HepG2 (cell line): ENCODE results near the gene CHD9. TPM values are rescaled to one million over a fixed set of nuclear protein-coding genes. Genes with fewer than 3 reads are reported as not detected.

Experiments used
- ATAC-seq: fragments of 200-7000 bp; cut with Tn5 transposase; 3 replicates; pipeline ENCODE4 v1.9.1; 2020; ENCODE audit warnings: mild to moderate bottlenecking, moderate library complexity
- BruUV-seq: library from RNA; stranded (reverse); fragments of 400-500 nt; replicated peaks from 2 replicates; lab custom pipeline; 2021; lab: Mats Ljungman, UMichigan
- CTCF ChIA-PET: fragments of 300-600 bp; formaldehyde crosslinking; extraction: SDS; loops from one replicate; lab custom pipeline; 2021; ENCODE audit warnings: low total read pairs, inconsistent platforms, low intra/inter-chr PET ratio; lab: Yijun Ruan, JAX
- POLR2A ChIA-PET: fragments of 350-600 bp; sonication (Branson Sonifier 250); formaldehyde crosslinking; loops from one replicate; lab custom pipeline; 2020; ENCODE audit warnings: antibody characterized with exemption, inconsistent platforms; lab: Yijun Ruan, JAX
- DNase-seq: peaks from one replicate; pipeline ENCODE4 v3.0.0-alpha.2; 2015; ENCODE audit warnings: low spot score
- FAIRE-seq: peaks from 3 replicates; lab custom pipeline; 2011; peaks lifted over from hg19 to GRCh38; lab: Jason Lieb, UNC
- H2AFZ ChIP-seq: one replicate; pipeline ENCODE4 v1.6.1; 2011; ENCODE audit warnings: low read length, inconsistent platforms
- H3K27ac ChIP-seq: fragments of 300-600 bp; 3 replicates; pipeline ENCODE4 v1.8.0; 2011; ENCODE audit warnings: mixed run types, mild to moderate bottlenecking, mixed read lengths, low read length, inconsistent platforms; ENCODE audit not compliant: insufficient read depth; ENCODE audit errors: extremely low read length
- H3K27me3 ChIP-seq, 2 experiments: fragments of 200-600 bp in 1 of 2; 2 replicates in 1 of 2; 3 replicates in 1 of 2; pipeline versions ENCODE4 v1.6.0 to v1.8.0; 2011; ENCODE audit warnings: low read length in 2 of 2, mild to moderate bottlenecking in 2 of 2, moderate library complexity in 2 of 2, inconsistent platforms in 1 of 2; ENCODE audit not compliant: insufficient read depth in 2 of 2, control insufficient read depth in 1 of 2
- H3K36me3 ChIP-seq, 2 experiments: fragments of 200-600 bp in 1 of 2; replicated peaks in 1 of 2; 2 replicates in 1 of 2; 3 replicates in 1 of 2; pipeline versions ENCODE4 v1.5.1 to v1.8.0; 2011; ENCODE audit warnings: low read length in 2 of 2, inconsistent platforms in 1 of 2; ENCODE audit not compliant: insufficient read depth in 2 of 2, control insufficient read depth in 1 of 2
- H3K4me1 ChIP-seq: 2 replicates; pipeline ENCODE4 v1.5.1; 2012; ENCODE audit warnings: low read length, inconsistent platforms; ENCODE audit not compliant: insufficient read depth
- H3K4me2 ChIP-seq: 2 replicates; pipeline ENCODE4 v1.6.0; 2011; ENCODE audit warnings: low read depth, low read length, inconsistent platforms
- H3K4me3 ChIP-seq, 3 experiments: fragments of 200-600 bp in 1 of 3; sonication (generic), shearing (Covaris generic) in 1 of 3; replicated peaks in 1 of 3; 2 replicates each; pipeline ENCODE4 v1.5.1; 2011 to 2016; ENCODE audit warnings: low read length in 3 of 3, inconsistent platforms in 2 of 3, low read depth in 2 of 3, mild to moderate bottlenecking in 2 of 3, control low read depth in 1 of 3, mixed read lengths in 1 of 3; ENCODE audit not compliant: insufficient read depth in 1 of 3
- H3K79me2 ChIP-seq: one replicate; pipeline ENCODE4 v1.6.1; 2011; ENCODE audit warnings: low read length, inconsistent platforms; ENCODE audit not compliant: insufficient read depth
- H3K9ac ChIP-seq: 2 replicates; pipeline ENCODE4 v1.6.0; 2011; ENCODE audit warnings: mild to moderate bottlenecking, low read depth, low read length, inconsistent platforms; ENCODE audit not compliant: insufficient read depth
- H3K9me3 ChIP-seq: 2 replicates; pipeline ENCODE4 v1.5.1; 2012; ENCODE audit warnings: mild to moderate bottlenecking, low read length
- H4K20me1 ChIP-seq: 2 replicates; pipeline ENCODE4 v1.6.0; 2011; ENCODE audit warnings: inconsistent platforms, mild to moderate bottlenecking, low read length, moderate library complexity; ENCODE audit not compliant: insufficient read depth
- ATAD3A ChIP-seq: sonication (generic); formaldehyde crosslinking; IDR thresholded peaks from 2 replicates; pipeline ENCODE4 v1.4.0; 2020; ENCODE audit warnings: missing genetic modification reagents
- CBFB ChIP-seq: sonication (generic); formaldehyde crosslinking; IDR thresholded peaks from 2 replicates; pipeline ENCODE4 v1.4.0; 2020; ENCODE audit warnings: missing genetic modification reagents
- CC2D1A ChIP-seq: sonication (generic); formaldehyde crosslinking; IDR thresholded peaks from 2 replicates; pipeline ENCODE4 v1.8.1; 2023; ENCODE audit warnings: mild to moderate bottlenecking, missing genetic modification reagents
- HNF4A ChIP-seq: sonication (generic); formaldehyde crosslinking; IDR thresholded peaks from 2 replicates; pipeline ENCODE4 v1.4.0; 2020; ENCODE audit warnings: missing genetic modification reagents
- IKZF1 ChIP-seq: fragments of 450-650 bp; IDR thresholded peaks from 2 replicates; pipeline ENCODE4 v1.7.1; 2016
- MNT ChIP-seq: fragments of 450-650 bp; IDR thresholded peaks from 2 replicates; pipeline ENCODE4 v1.6.1; 2016
- NFKB2 ChIP-seq: sonication (generic); formaldehyde crosslinking; IDR thresholded peaks from 2 replicates; pipeline ENCODE4 v1.4.0; 2020; ENCODE audit warnings: missing genetic modification reagents, borderline replicate concordance
- NR2F2 ChIP-seq: IDR thresholded peaks from 2 replicates; pipeline ENCODE4 v1.6.1; 2012; ENCODE audit warnings: low read depth, inconsistent platforms, borderline replicate concordance
- PAWR ChIP-seq: sonication (generic); formaldehyde crosslinking; IDR thresholded peaks from 2 replicates; pipeline ENCODE4 v1.4.0; 2020; ENCODE audit warnings: missing genetic modification reagents, mild to moderate bottlenecking, borderline replicate concordance
- SALL2 ChIP-seq: sonication (generic); formaldehyde crosslinking; IDR thresholded peaks from 2 replicates; pipeline ENCODE4 v1.8.1; 2023; ENCODE audit warnings: mild to moderate bottlenecking, missing genetic modification reagents, inconsistent platforms
- SMC3 ChIP-seq: IDR thresholded peaks from 2 replicates; pipeline ENCODE4 v1.6.1; 2011; ENCODE audit warnings: low read length, improper control_type of control experiment
- STAG1 ChIP-seq: sonication (generic); formaldehyde crosslinking; IDR thresholded peaks from 2 replicates; pipeline ENCODE4 v1.4.0; 2020; ENCODE audit warnings: missing genetic modification reagents
- YEATS2 ChIP-seq: sonication (generic); formaldehyde crosslinking; IDR thresholded peaks from 2 replicates; pipeline ENCODE4 v1.4.0; 2020; ENCODE audit warnings: missing genetic modification reagents, borderline replicate concordance
- ZC3H13 ChIP-seq: sonication (generic); formaldehyde crosslinking; IDR thresholded peaks from 2 replicates; pipeline ENCODE4 v1.8.1; 2023; ENCODE audit warnings: mild to moderate bottlenecking, missing genetic modification reagents, moderate library complexity
- ZHX1 ChIP-seq: sonication (generic); formaldehyde crosslinking; IDR thresholded peaks from 2 replicates; pipeline ENCODE4 v1.8.1; 2022; ENCODE audit warnings: low read depth, mild to moderate bottlenecking, missing genetic modification reagents
- WGBS: methylation state at CpG from one replicate; pipeline ENCODE4 v1.1.6; 2017; ENCODE audit warnings: low lambda C conversion rate; 5-methylcytosine and 5-hydroxymethylcytosine counted together
- in situ Hi-C: cut with HindIII; loops from 2 replicates; pipeline ENCODE4 v1.10.0; 2017; ENCODE audit warnings: low pct_unique_long_range_greater_than_20kb; ENCODE audit not compliant: extremely low pct_ligation_motif_present
- intact Hi-C: fragments of 100-400 bp; cut with micrococcal nuclease; formaldehyde crosslinking; loops from one replicate; pipeline ENCODE4 v1.10.0; 2022; ENCODE audit not compliant: unreplicated experiment
- polyA plus RNA-seq, 8 experiments: library from polyadenylated mRNA; depleted of rRNA in 3 of 8; stranded (reverse) in 7 of 8; unstranded in 1 of 8; fragments of >200 nt; fragmentation: Illumina TruSeq in 4 of 8; extraction: Trizol in 4 of 8; gene quantifications; 2 replicates each; pipeline versions ENCODE4 v1.2.1 to v1.2.3, GENCODE V29; 2011 to 2016; ENCODE audit warnings: low read depth in 4 of 8, missing spikeins in 1 of 8, mixed read lengths in 1 of 8; ENCODE audit not compliant: insufficient read depth in 1 of 8
- total RNA-seq, 5 experiments: library from RNA; depleted of rRNA; stranded (reverse); fragments of >200 nt; fragmentation: Illumina TruSeq; extraction: Trizol; gene quantifications; 2 replicates each; pipeline ENCODE4 v1.2.3, GENCODE V29; 2016; ENCODE audit warnings: low read depth in 1 of 5
- TF ChIP-seq, protein P1 (sequence below): sonication (generic); IDR thresholded peaks from 2 replicates; pipeline ENCODE4 v1.6.1; 2016; ENCODE audit warnings: low read depth, borderline replicate concordance
- TF ChIP-seq, protein P2 (sequence below): sonication (generic); formaldehyde crosslinking; IDR thresholded peaks from 2 replicates; pipeline ENCODE4 v1.9.0; 2022; ENCODE audit warnings: missing genetic modification reagents, mild to moderate bottlenecking, borderline replicate concordance

Gene CHD9
- total and polyA plus RNA-seq, 2 of the 13 experiments (the other 11 are each of a cell fraction or from before 2014, with no cell fraction given), result 23.4 to 27.7 TPM

GRCh38 chr16:53156516-53156915, 101.7 kb downstream of the CHD9 start (continued):
- TF ChIP-seq ZHX1 (CRISPR knock-in tag) (no peak), PAWR (CRISPR knock-in tag) (no peak)

GRCh38 chr16:53159781-53160436, 105.1 kb downstream of the CHD9 start:
- Histone ChIP-seq H3K27ac (no peak overlapping the region), H3K27me3 (no peaks in the 10 kb centered on the region), H2AFZ (no peak overlapping the region), H3K4me1 (peaks cover 5% of the 10 kb centered on the region), H3K4me2 (no peak overlapping the region), H3K9ac (no peak overlapping the region), H3K79me2 (peaks cover 2% of the 10 kb centered on the region), H3K36me3 (peaks cover 1 to 21% of the 10 kb centered on the region in 2 experiments), H3K9me3 (no peaks in the 10 kb centered on the region), H3K4me3 (no peak overlapping the region), H4K20me1 (no peaks in the 10 kb centered on the region)
- in situ Hi-C loops, result loop anchor here (10.0 kb wide), 1 partner anchor 105 kb away; the partner anchor contains the start of genes CHD9 and CHD9NB
- ChIA-PET CTCF (interaction anchor here (1.4 to 1.9 kb wide), 2 partner anchors 29 to 105 kb away, joined by 7 to 23 read pairs; partner anchors contain the start of gene CHD9), POLR2A (no interaction called here)
- intact Hi-C loops, result loop anchor here (1.0 kb wide), 1 partner anchor 105 kb away; no protein-coding TSS in a partner anchor
- BruUV-seq, result no TSS peak
- peak; percentile 87 for ATAC-seq
- WGBS, result 71% methylated on average over 6 of the region's 6 CpGs
- peak; percentile 12 for FAIRE-seq
- DNase-seq, result peak; percentile 60
- no peak for TF ChIP-seq NR2F2
- no peak for TF ChIP-seq ZC3H13 (CRISPR knock-in tag)
- no peak for TF ChIP-seq NFKB2 (CRISPR knock-in tag)
- no peak for TF ChIP-seq CBFB
- peak; percentile 73 for TF ChIP-seq SMC3
- no peak for TF ChIP-seq IKZF1
- TF ChIP-seq, protein P1, sequence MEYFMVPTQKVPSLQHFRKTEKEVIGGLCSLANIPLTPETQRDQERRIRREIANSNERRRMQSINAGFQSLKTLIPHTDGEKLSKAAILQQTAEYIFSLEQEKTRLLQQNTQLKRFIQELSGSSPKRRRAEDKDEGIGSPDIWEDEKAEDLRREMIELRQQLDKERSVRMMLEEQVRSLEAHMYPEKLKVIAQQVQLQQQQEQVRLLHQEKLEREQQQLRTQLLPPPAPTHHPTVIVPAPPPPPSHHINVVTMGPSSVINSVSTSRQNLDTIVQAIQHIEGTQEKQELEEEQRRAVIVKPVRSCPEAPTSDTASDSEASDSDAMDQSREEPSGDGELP, result no peak
- TF ChIP-seq, protein P2, sequence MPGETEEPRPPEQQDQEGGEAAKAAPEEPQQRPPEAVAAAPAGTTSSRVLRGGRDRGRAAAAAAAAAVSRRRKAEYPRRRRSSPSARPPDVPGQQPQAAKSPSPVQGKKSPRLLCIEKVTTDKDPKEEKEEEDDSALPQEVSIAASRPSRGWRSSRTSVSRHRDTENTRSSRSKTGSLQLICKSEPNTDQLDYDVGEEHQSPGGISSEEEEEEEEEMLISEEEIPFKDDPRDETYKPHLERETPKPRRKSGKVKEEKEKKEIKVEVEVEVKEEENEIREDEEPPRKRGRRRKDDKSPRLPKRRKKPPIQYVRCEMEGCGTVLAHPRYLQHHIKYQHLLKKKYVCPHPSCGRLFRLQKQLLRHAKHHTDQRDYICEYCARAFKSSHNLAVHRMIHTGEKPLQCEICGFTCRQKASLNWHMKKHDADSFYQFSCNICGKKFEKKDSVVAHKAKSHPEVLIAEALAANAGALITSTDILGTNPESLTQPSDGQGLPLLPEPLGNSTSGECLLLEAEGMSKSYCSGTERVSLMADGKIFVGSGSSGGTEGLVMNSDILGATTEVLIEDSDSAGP (CRISPR knock-in tag), result no peak
- TF ChIP-seq ATAD3A (CRISPR knock-in tag), result no peak
- TF ChIP-seq STAG1, result peak; percentile 59
- TF ChIP-seq YEATS2 (CRISPR knock-in tag), result no peak
- no peak for TF ChIP-seq SALL2
- no peak for TF ChIP-seq CC2D1A (CRISPR knock-in tag)
- no peak for TF ChIP-seq MNT
- TF ChIP-seq HNF4A (CRISPR knock-in tag), result 0 out of 2 replicates have a peak, but pooled peaks have one; percentile 11
